ENCODE measurements around the gene MARF1. TPM values are rescaled to one million over a fixed set of nuclear protein-coding genes. Genes with fewer than 3 reads are reported as not detected.
"Not testable (repeated sequence)": the region's sequence is repeated elsewhere in the genome, so short reads cannot be mapped to it uniquely, and the experiment has no call there.

MARF1 gene
- total RNA-seq, 1 experiment from 2014 or later: 25.2 TPM

- no peaks in the 10 kb centered on the region for H3K4me1 ChIP-seq
Observed at GRCh38 chr16:15621456-15621855, 21.5 kb downstream of the MARF1 start.

GRCh38 chr16:15620611-15621195, 22.3 kb downstream of the MARF1 start:
- Histone ChIP-seq H3K36me3 (peaks cover 73% of the 10 kb centered on the region), H3K9me3 (replicated peaks) (no peaks in the 10 kb centered on the region), H3K27me3 (no peaks in the 10 kb centered on the region), H3K4me1 (no peaks in the 10 kb centered on the region), H3K27ac (no peak overlapping the region), H3K4me3 (no peak overlapping the region)
- DNase-seq: no peak

More at GRCh38 chr16:15621456-15621855, 21.5 kb downstream of the MARF1 start:
- peaks cover 69% of the 10 kb centered on the region for H3K36me3 ChIP-seq
- no peaks in the 10 kb centered on the region for H3K27me3 ChIP-seq
- no peaks in the 10 kb centered on the region for H3K9me3 ChIP-seq (replicated peaks)
- no peak overlapping the region for H3K27ac ChIP-seq
- H3K4me3 ChIP-seq: no peak overlapping the region
- no peak for DNase-seq

- Histone ChIP-seq H3K9me3 (replicated peaks) (no peaks in the 10 kb centered on the region), H3K27me3 (no peaks in the 10 kb centered on the region), H3K4me1 (no peaks in the 10 kb centered on the region), H3K27ac (no peak overlapping the region), H3K4me3 (no peak overlapping the region), H3K36me3 (peaks cover 74% of the 10 kb centered on the region)
- no peak for DNase-seq
Observed at GRCh38 chr16:15618392-15618791, 24.6 kb downstream of the MARF1 start.

- no peak overlapping the region for H3K27ac ChIP-seq
- no peaks in the 10 kb centered on the region for H3K9me3 ChIP-seq (replicated peaks)
- H3K36me3 ChIP-seq: peaks cover 75% of the 10 kb centered on the region
- no peaks in the 10 kb centered on the region for H3K4me1 ChIP-seq
- H3K27me3 ChIP-seq: no peaks in the 10 kb centered on the region
- DNase-seq: no peak
- no peak overlapping the region for H3K4me3 ChIP-seq
Observed at GRCh38 chr16:15617901-15618300, 25.1 kb downstream of the MARF1 start.

- Histone ChIP-seq H3K27me3 (no peaks in the 10 kb centered on the region), H3K9me3 (replicated peaks) (no peaks in the 10 kb centered on the region), H3K4me3 (no peak overlapping the region), H3K4me1 (no peaks in the 10 kb centered on the region), H3K27ac (no peak overlapping the region), H3K36me3 (peaks cover 83% of the 10 kb centered on the region)
- DNase-seq: no peak
Observed at GRCh38 chr16:15616475-15617165, 26.3 kb downstream of the MARF1 start.

- no peaks in the 10 kb centered on the region for H3K9me3 ChIP-seq (replicated peaks)
- H3K36me3 ChIP-seq: peaks cover 85% of the 10 kb centered on the region
- H3K4me1 ChIP-seq: no peaks in the 10 kb centered on the region
- no peak overlapping the region for H3K27ac ChIP-seq
- no peak overlapping the region for H3K4me3 ChIP-seq
- no peak for DNase-seq
- no peaks in the 10 kb centered on the region for H3K27me3 ChIP-seq
Observed at GRCh38 chr16:15616012-15616411, 26.9 kb downstream of the MARF1 start.

- Histone ChIP-seq H3K36me3 (peaks cover 84% of the 10 kb centered on the region), H3K27me3 (no peaks in the 10 kb centered on the region), H3K4me1 (no peaks in the 10 kb centered on the region), H3K9me3 (replicated peaks) (no peaks in the 10 kb centered on the region), H3K27ac (no peak overlapping the region), H3K4me3 (no peak overlapping the region)
- DNase-seq: no peak
Observed at GRCh38 chr16:15613676-15614075, 29.3 kb downstream of the MARF1 start.

- DNase-seq: no peak
- Histone ChIP-seq H3K9me3 (replicated peaks) (no peaks in the 10 kb centered on the region), H3K36me3 (peaks cover 82% of the 10 kb centered on the region), H3K4me3 (no peak overlapping the region), H3K27me3 (no peaks in the 10 kb centered on the region), H3K4me1 (peaks cover 8% of the 10 kb centered on the region), H3K27ac (no peak overlapping the region)
Observed at GRCh38 chr16:15611610-15612009, 31.3 kb downstream of the MARF1 start.

GRCh38 chr16:15610369-15610871, 32.5 kb downstream of the MARF1 start:
- peaks cover 70% of the 10 kb centered on the region for H3K36me3 ChIP-seq
- no peaks in the 10 kb centered on the region for H3K9me3 ChIP-seq (replicated peaks)
- H3K4me1 ChIP-seq: peaks cover 8% of the 10 kb centered on the region
- H3K27me3 ChIP-seq: no peaks in the 10 kb centered on the region
- H3K4me3 ChIP-seq: no peak overlapping the region
- no peak overlapping the region for H3K27ac ChIP-seq
- DNase-seq: no peak

- Histone ChIP-seq H3K4me3 (no peak overlapping the region), H3K27me3 (no peaks in the 10 kb centered on the region), H3K9me3 (replicated peaks) (no peaks in the 10 kb centered on the region), H3K4me1 (peaks cover 8% of the 10 kb centered on the region), H3K36me3 (peaks cover 70% of the 10 kb centered on the region), H3K27ac (no peak overlapping the region)
- DNase-seq: no peak
Observed at GRCh38 chr16:15609286-15609649, 33.7 kb downstream of the MARF1 start.

- DNase-seq: no peak
- H3K36me3 ChIP-seq: peaks cover 72% of the 10 kb centered on the region
- no peak overlapping the region for H3K27ac ChIP-seq
Observed at GRCh38 chr16:15608398-15609285, 34.3 kb downstream of the MARF1 start.

GRCh38 chr16:15607700-15608396, 35.1 kb downstream of the MARF1 start:
- Histone ChIP-seq H3K27me3 (no peaks in the 10 kb centered on the region), H3K9me3 (replicated peaks) (no peaks in the 10 kb centered on the region), H3K4me3 (no peak overlapping the region), H3K27ac (no peak overlapping the region; the same call in 1 of the 2 replicates), H3K4me1 (peaks cover 8% of the 10 kb centered on the region), H3K36me3 (peaks cover 77% of the 10 kb centered on the region)
- peak; percentile 19 to 36 for DNase-seq

More at GRCh38 chr16:15608398-15609285, 34.3 kb downstream of the MARF1 start:
- Histone ChIP-seq H3K4me1 (peaks cover 8% of the 10 kb centered on the region), H3K4me3 (no peak overlapping the region), H3K9me3 (replicated peaks) (no peaks in the 10 kb centered on the region), H3K27me3 (no peaks in the 10 kb centered on the region)

GRCh38 chr16:15607221-15607699, 35.7 kb downstream of the MARF1 start:
- not testable (repeated sequence) for DNase-seq; H3K27me3 ChIP-seq; H3K9me3 ChIP-seq (replicated peaks); H3K27ac ChIP-seq; H3K4me1 ChIP-seq; H3K4me3 ChIP-seq
- H3K36me3 ChIP-seq: peaks cover 74% of the 10 kb centered on the region

- H3K36me3 ChIP-seq: peaks cover 73% of the 10 kb centered on the region
- H3K4me3 ChIP-seq: no peak overlapping the region
- H3K4me1 ChIP-seq: peaks cover 8% of the 10 kb centered on the region
- H3K27me3 ChIP-seq: no peaks in the 10 kb centered on the region
- H3K27ac ChIP-seq: no peak overlapping the region
- DNase-seq: no peak
- H3K9me3 ChIP-seq (replicated peaks): no peaks in the 10 kb centered on the region
Observed at GRCh38 chr16:15606518-15607220, 36.3 kb downstream of the MARF1 start.

Measured in SJCRH30 (cell line).